Tibial nerve (tissue), 4 donors: ENCODE results near the gene TMEM121.

Source experiments
- CTCF ChIP-seq, 5 experiments: fragments of 200-600 bp in 3 of 5; fragments of 450-650 bp in 2 of 5; sonication (generic) in 3 of 5; IDR thresholded peaks; one replicate each; pipeline ENCODE4 v1.5.1; 2016 to 2019; ENCODE audit warnings: antibody characterized with exemption in 5 of 5, mild to moderate bottlenecking in 3 of 5, moderate library complexity in 2 of 5
- EP300 ChIP-seq, 2 donors: sonication (generic); formaldehyde crosslinking; IDR thresholded peaks; one replicate each; pipeline ENCODE4 v1.6.1; 2017; ENCODE audit warnings: antibody characterized with exemption in 2 of 2, mild to moderate bottlenecking in 1 of 2
- POLR2A ChIP-seq, 2 donors: fragments of 450-650 bp; IDR thresholded peaks; one replicate each; pipeline ENCODE4 v1.6.1; 2017; ENCODE audit warnings: antibody characterized with exemption in 2 of 2, mild to moderate bottlenecking in 2 of 2, moderate library complexity in 2 of 2

GRCh38 chr14:105563347-105563737 lies 37.0 kb downstream of the TMEM121 start:
- no peak for TF ChIP-seq CTCF (IDR thresholded peaks at IDR 0.05)
- no peak for TF ChIP-seq EP300 (IDR thresholded peaks at IDR 0.05)
- TF ChIP-seq POLR2A (IDR thresholded peaks at IDR 0.05): no peak
